Loucy (cell line): ENCODE measurements around the gene WNK1.

Source experiments
- H2AFZ ChIP-seq: fragments of 200-600 bp; sonication (generic); 2 replicates; pipeline ENCODE4 v1.6.0; 2016; ENCODE audit warnings: antibody characterized with exemption, mild to moderate bottlenecking, low read length, moderate library complexity
- H3F3A ChIP-seq: fragments of 200-600 bp; 2 replicates; pipeline ENCODE4 v1.6.0; 2016; ENCODE audit warnings: antibody characterized with exemption, low read depth, mild to moderate bottlenecking
- H3K27me3 ChIP-seq: fragments of 200-600 bp; sonication (generic); 2 replicates; pipeline ENCODE4 v1.6.1; 2014; ENCODE audit warnings: low read length, mild to moderate bottlenecking; ENCODE audit not compliant: insufficient read depth, poor library complexity, severe bottlenecking
- H3K36me3 ChIP-seq: fragments of 200-600 bp; sonication (generic); 2 replicates; pipeline ENCODE4 v1.6.1; 2016; ENCODE audit warnings: low read length; ENCODE audit not compliant: insufficient read depth
- H3K4me1 ChIP-seq: fragments of 200-600 bp; sonication (generic); 2 replicates; pipeline ENCODE4 v1.5.1; 2014; ENCODE audit warnings: low read length, mild to moderate bottlenecking; ENCODE audit not compliant: insufficient read depth, poor library complexity, severe bottlenecking
- H3K4me2 ChIP-seq: fragments of 200-600 bp; sonication (generic); 2 replicates; pipeline ENCODE4 v1.6.0; 2014; ENCODE audit warnings: antibody characterized with exemption, low read length, low read depth, mild to moderate bottlenecking; ENCODE audit not compliant: poor library complexity, severe bottlenecking
- H3K4me3 ChIP-seq: fragments of 200-600 bp; sonication (generic); 2 replicates; pipeline ENCODE4 v1.5.1; 2014; ENCODE audit warnings: low read length, mild to moderate bottlenecking, mixed read lengths; ENCODE audit not compliant: poor library complexity, severe bottlenecking
- H3K79me2 ChIP-seq: fragments of 200-600 bp; sonication (generic); 2 replicates; pipeline ENCODE4 v1.6.1; 2014; ENCODE audit warnings: low read length; ENCODE audit not compliant: insufficient read depth
- H3K9ac ChIP-seq: fragments of 200-600 bp; sonication (generic); 2 replicates; pipeline ENCODE4 v1.6.0; 2014; ENCODE audit warnings: mild to moderate bottlenecking, low read depth, low read length, moderate library complexity; ENCODE audit not compliant: poor library complexity, severe bottlenecking
- H3K9me2 ChIP-seq: fragments of 200-600 bp; sonication (generic); replicated peaks from 2 replicates; pipeline ENCODE4 v1.6.1; 2016; ENCODE audit warnings: low read depth, low read length, mixed read lengths
- H3K9me3 ChIP-seq: fragments of 200-600 bp; sonication (generic); 2 replicates; pipeline ENCODE4 v1.6.1; 2014; ENCODE audit warnings: mild to moderate bottlenecking, antibody characterized with exemption, low read length, low read depth; ENCODE audit not compliant: insufficient read depth
- H4K20me1 ChIP-seq: fragments of 200-600 bp; sonication (generic); 2 replicates; pipeline ENCODE4 v1.6.0; 2014; ENCODE audit warnings: antibody characterized with exemption, low read length, mild to moderate bottlenecking; ENCODE audit not compliant: insufficient read depth, poor library complexity, severe bottlenecking
- CTCF ChIP-seq: fragments of 200-600 bp; sonication (generic); conservative IDR thresholded peaks from 2 replicates; pipeline ENCODE4 v1.5.1; 2014; ENCODE audit warnings: mild to moderate bottlenecking, antibody characterized with exemption, low read length
- EZH2phosphoT487 ChIP-seq: fragments of 200-600 bp; IDR thresholded peaks from 2 replicates; pipeline ENCODE4 v1.6.1; 2018; ENCODE audit warnings: antibody characterized with exemption, mild to moderate bottlenecking, moderate library complexity, borderline replicate concordance

WNK1 gene

DNA sequence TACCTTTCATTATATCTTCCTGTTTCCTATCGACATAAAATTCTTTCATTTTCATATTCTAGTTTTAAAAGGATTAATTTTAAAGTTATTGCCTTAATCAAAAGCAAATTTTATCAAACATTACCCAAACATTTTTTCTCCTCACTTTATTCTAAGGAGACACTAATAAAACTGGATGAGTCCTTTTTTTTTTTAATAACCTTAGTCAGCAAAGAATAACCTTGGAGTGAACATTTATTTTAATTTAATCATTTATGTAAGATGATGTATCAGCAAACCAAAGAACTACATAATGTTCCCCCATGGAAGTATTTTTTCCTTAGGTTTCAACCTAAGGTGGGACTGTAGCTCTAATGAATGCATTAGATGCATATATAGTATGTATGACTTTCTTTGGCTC lies 113.2 kb downstream of the WNK1 start:
- H2AFZ ChIP-seq, result no peak overlapping the region
- no peaks in the 10 kb centered on the region for H3K4me1 ChIP-seq
- H3K9ac ChIP-seq, result no peak overlapping the region
- H3K9me3 ChIP-seq, result no peaks in the 10 kb centered on the region
- no peaks in the 10 kb centered on the region for H4K20me1 ChIP-seq
- H3K36me3 ChIP-seq, result peaks cover 97% of the 10 kb centered on the region
- no peaks in the 10 kb centered on the region for H3K79me2 ChIP-seq
- H3K27me3 ChIP-seq, result no peaks in the 10 kb centered on the region
- H3K9me2 ChIP-seq, result no peaks in the 10 kb centered on the region
- no peak overlapping the region for H3K4me2 ChIP-seq
- H3K4me3 ChIP-seq, result no peak overlapping the region
- TF ChIP-seq EZH2phosphoT487 (no peak), CTCF (no peak)
- no peaks in the 10 kb centered on the region for H3F3A ChIP-seq

GRCh38 chr12:867905-868304 lies 115.5 kb downstream of the WNK1 start:
- H3K27me3 ChIP-seq, result no peaks in the 10 kb centered on the region
- no peaks in the 10 kb centered on the region for H3K4me1 ChIP-seq
- H3K9ac ChIP-seq, result no peak overlapping the region
- H3K36me3 ChIP-seq, result peaks cover 97% of the 10 kb centered on the region
- no peak overlapping the region for H2AFZ ChIP-seq
- no peaks in the 10 kb centered on the region for H3K79me2 ChIP-seq
- no peaks in the 10 kb centered on the region for H4K20me1 ChIP-seq
- H3F3A ChIP-seq, result no peaks in the 10 kb centered on the region
- H3K4me3 ChIP-seq, result no peak overlapping the region
- H3K9me3 ChIP-seq, result no peaks in the 10 kb centered on the region
- no peak overlapping the region for H3K4me2 ChIP-seq
- H3K9me2 ChIP-seq, result no peaks in the 10 kb centered on the region
- TF ChIP-seq CTCF (no peak), EZH2phosphoT487 (no peak)

DNA sequence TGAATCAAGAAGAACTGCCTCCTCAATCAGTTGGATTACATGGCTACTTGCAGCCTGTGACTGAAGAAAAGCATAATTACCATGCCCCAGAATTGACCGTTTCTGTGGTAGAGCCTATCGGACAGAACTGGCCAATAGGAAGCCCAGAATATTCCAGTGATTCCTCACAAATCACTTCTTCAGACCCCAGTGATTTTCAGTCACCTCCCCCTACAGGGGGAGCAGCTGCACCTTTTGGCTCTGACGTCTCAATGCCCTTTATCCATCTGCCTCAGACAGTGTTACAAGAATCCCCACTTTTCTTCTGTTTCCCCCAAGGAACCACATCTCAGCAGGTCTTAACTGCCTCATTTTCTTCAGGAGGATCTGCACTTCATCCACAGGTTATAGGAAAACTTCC lies 116.3 kb downstream of the WNK1 start:
- Histone ChIP-seq H3K4me1 (no peaks in the 10 kb centered on the region), H4K20me1 (no peaks in the 10 kb centered on the region), H3K36me3 (peaks cover 96% of the 10 kb centered on the region), H3K9me2 (no peaks in the 10 kb centered on the region), H3K79me2 (no peaks in the 10 kb centered on the region), H3K4me2 (no peak overlapping the region), H3K4me3 (no peak overlapping the region), H3F3A (no peaks in the 10 kb centered on the region), H2AFZ (no peak overlapping the region), H3K9me3 (no peaks in the 10 kb centered on the region), H3K9ac (no peak overlapping the region), H3K27me3 (no peaks in the 10 kb centered on the region)
- no peak; the same call in 1 of the 2 replicates for TF ChIP-seq CTCF
- no peak for TF ChIP-seq EZH2phosphoT487
